NK-92 (cell line): ENCODE results near the gene SLC25A21.
"Not testable (repeated sequence)": the region's sequence is repeated elsewhere in the genome, so short reads cannot be mapped to it uniquely, and the experiment has no call there.

Experiments used
- DNase-seq: peaks from one replicate; lab custom pipeline; 2025; ENCODE audit not compliant: unreplicated experiment; lab: John Stamatoyannopoulos, UW

The SLC25A21 gene

GRCh38 chr14:37172024-37172869 lies at the start of gene SLC25A21:
Gene SLC25A21 (minus strand): TSS chr14:37172606.
- no peak for DNase-seq

GRCh38 chr14:37221073-37221472 lies 48.7 kb upstream of the SLC25A21 start:
- no peak for DNase-seq

GRCh38 chr14:37215345-37215744 lies 42.9 kb upstream of the SLC25A21 start:
- no peak for DNase-seq

- DNase-seq, result no peak
Measured at GRCh38 chr14:37213016-37213415, 40.6 kb upstream of the SLC25A21 start.

GRCh38 chr14:37210448-37210847 lies 38.0 kb upstream of the SLC25A21 start:
- no peak for DNase-seq

GRCh38 chr14:37209617-37210016 lies 37.2 kb upstream of the SLC25A21 start:
- DNase-seq, result not testable (repeated sequence)

GRCh38 chr14:37205623-37206605 lies 33.5 kb upstream of the SLC25A21 start:
- DNase-seq, result not testable (repeated sequence)

GRCh38 chr14:37203423-37203822 lies 31.0 kb upstream of the SLC25A21 start:
- no peak for DNase-seq

- DNase-seq, result no peak
Measured at GRCh38 chr14:37202812-37203211, 30.4 kb upstream of the SLC25A21 start.

GRCh38 chr14:37202265-37202664 lies 29.9 kb upstream of the SLC25A21 start:
- no peak for DNase-seq

- DNase-seq, result no peak
Measured at GRCh38 chr14:37201724-37202123, 29.3 kb upstream of the SLC25A21 start.

- no peak for DNase-seq
Measured at GRCh38 chr14:37198907-37199306, 26.5 kb upstream of the SLC25A21 start.

GRCh38 chr14:37198273-37198598 lies 25.8 kb upstream of the SLC25A21 start:
- DNase-seq, result no peak

GRCh38 chr14:37197421-37198272 lies 25.2 kb upstream of the SLC25A21 start, which contains the start of gene MIPOL1:
Gene MIPOL1 (plus strand): TSS chr14:37197937. CDS start chr14:37247889, 49,952 bp downstream.
- DNase-seq, result no peak

- no peak for DNase-seq
Measured at GRCh38 chr14:37196604-37197420, 24.4 kb upstream of the SLC25A21 start.

GRCh38 chr14:37195327-37195726 lies 22.9 kb upstream of the SLC25A21 start:
- no peak for DNase-seq

- DNase-seq, result no peak
Measured at GRCh38 chr14:37194698-37195097, 22.3 kb upstream of the SLC25A21 start.

GRCh38 chr14:37189733-37190132 lies 17.3 kb upstream of the SLC25A21 start:
- DNase-seq, result not testable (repeated sequence)

- not testable (repeated sequence) for DNase-seq
Measured at GRCh38 chr14:37187840-37188577, 15.6 kb upstream of the SLC25A21 start.
